ENCODE measurements around the gene CELF4.

CELF4 gene

GRCh38 chr18:37443325-37444055 is 122.1 kb downstream of the CELF4 start:
- H3K9ac ChIP-seq (ENCODE audit: insufficient read length): no peak overlapping the region
- no peak overlapping the region for H3K27ac ChIP-seq
- TF ChIP-seq EZH2 (IDR thresholded peaks at IDR 0.05): no peak
- TF ChIP-seq POLR2AphosphoS5 (IDR thresholded peaks at IDR 0.05; ENCODE audit: borderline replicate concordance, low read depth, low read length): no peak
- no peak for TF ChIP-seq FOXP2 (optimal IDR thresholded peaks at IDR 0.05; ENCODE audit: control extremely low read depth, extremely low read length, insufficient read depth)
- H3K4me3 ChIP-seq: no peak overlapping the region
- no peak for DNase-seq (ENCODE audit: low read depth, low spot score)
- H3K9me3 ChIP-seq (ENCODE audit: low read depth, low read length): no peaks in the 10 kb centered on the region
- no peaks in the 10 kb centered on the region for H3K36me3 ChIP-seq (ENCODE audit: insufficient read depth, low read length)

GRCh38 chr18:37442477-37442876 is 123.1 kb downstream of the CELF4 start:
- no peaks in the 10 kb centered on the region for H3K36me3 ChIP-seq (ENCODE audit: insufficient read depth, low read length)
- H3K9ac ChIP-seq (ENCODE audit: insufficient read length): no peak overlapping the region
- no peak overlapping the region for H3K27ac ChIP-seq
- no peaks in the 10 kb centered on the region for H3K9me3 ChIP-seq (ENCODE audit: low read depth, low read length)
- no peak for TF ChIP-seq POLR2AphosphoS5 (IDR thresholded peaks at IDR 0.05; ENCODE audit: borderline replicate concordance, low read depth, low read length)
- no peak for TF ChIP-seq FOXP2 (optimal IDR thresholded peaks at IDR 0.05; ENCODE audit: control extremely low read depth, extremely low read length, insufficient read depth)
- no peak for TF ChIP-seq EZH2 (IDR thresholded peaks at IDR 0.05)
- no peak overlapping the region for H3K4me3 ChIP-seq
- no peak for DNase-seq (ENCODE audit: low read depth, low spot score)

GRCh38 chr18:37441821-37442220 is 123.8 kb downstream of the CELF4 start:
- no peak for DNase-seq (ENCODE audit: low read depth, low spot score)
- H3K4me3 ChIP-seq: no peak overlapping the region
- H3K9me3 ChIP-seq (ENCODE audit: low read depth, low read length): no peaks in the 10 kb centered on the region
- no peak overlapping the region for H3K9ac ChIP-seq (ENCODE audit: insufficient read length)
- TF ChIP-seq FOXP2 (optimal IDR thresholded peaks at IDR 0.05; ENCODE audit: control extremely low read depth, extremely low read length, insufficient read depth) (no peak), EZH2 (IDR thresholded peaks at IDR 0.05) (no peak), POLR2AphosphoS5 (IDR thresholded peaks at IDR 0.05; ENCODE audit: borderline replicate concordance, low read depth, low read length) (no peak)
- no peak overlapping the region for H3K27ac ChIP-seq
- H3K36me3 ChIP-seq (ENCODE audit: insufficient read depth, low read length): no peaks in the 10 kb centered on the region

GRCh38 chr18:37440206-37440605 is 125.4 kb downstream of the CELF4 start:
- H3K36me3 ChIP-seq (ENCODE audit: insufficient read depth, low read length): no peaks in the 10 kb centered on the region
- no peak for TF ChIP-seq FOXP2 (optimal IDR thresholded peaks at IDR 0.05; ENCODE audit: control extremely low read depth, extremely low read length, insufficient read depth)
- no peak for TF ChIP-seq EZH2 (IDR thresholded peaks at IDR 0.05)
- no peak for TF ChIP-seq POLR2AphosphoS5 (IDR thresholded peaks at IDR 0.05; ENCODE audit: borderline replicate concordance, low read depth, low read length)
- H3K4me3 ChIP-seq: no peak overlapping the region
- no peak overlapping the region for H3K27ac ChIP-seq
- H3K9me3 ChIP-seq (ENCODE audit: low read depth, low read length): no peaks in the 10 kb centered on the region
- no peak for DNase-seq (ENCODE audit: low read depth, low spot score)
- H3K9ac ChIP-seq (ENCODE audit: insufficient read length): no peak overlapping the region

GRCh38 chr18:37438417-37439180 is 127.0 kb downstream of the CELF4 start:
- Histone ChIP-seq H3K9me3 (ENCODE audit: low read depth, low read length) (no peaks in the 10 kb centered on the region), H3K27ac (no peak overlapping the region), H3K9ac (ENCODE audit: insufficient read length) (no peak overlapping the region), H3K4me3 (no peak overlapping the region), H3K36me3 (ENCODE audit: insufficient read depth, low read length) (no peaks in the 10 kb centered on the region)
- DNase-seq (ENCODE audit: low read depth, low spot score): no peak
- TF ChIP-seq EZH2 (IDR thresholded peaks at IDR 0.05) (no peak), POLR2AphosphoS5 (IDR thresholded peaks at IDR 0.05; ENCODE audit: borderline replicate concordance, low read depth, low read length) (no peak), FOXP2 (optimal IDR thresholded peaks at IDR 0.05; ENCODE audit: control extremely low read depth, extremely low read length, insufficient read depth) (no peak)

- TF ChIP-seq FOXP2 (optimal IDR thresholded peaks at IDR 0.05; ENCODE audit: control extremely low read depth, extremely low read length, insufficient read depth): no peak
- no peak for TF ChIP-seq EZH2 (IDR thresholded peaks at IDR 0.05)
- TF ChIP-seq POLR2AphosphoS5 (IDR thresholded peaks at IDR 0.05; ENCODE audit: borderline replicate concordance, low read depth, low read length): no peak
- DNase-seq (ENCODE audit: low read depth, low spot score): no peak
- H3K9me3 ChIP-seq (ENCODE audit: low read depth, low read length): no peaks in the 10 kb centered on the region
- no peak overlapping the region for H3K9ac ChIP-seq (ENCODE audit: insufficient read length)
- no peak overlapping the region for H3K27ac ChIP-seq
- no peaks in the 10 kb centered on the region for H3K36me3 ChIP-seq (ENCODE audit: insufficient read depth, low read length)
- H3K4me3 ChIP-seq: no peak overlapping the region
Observed at GRCh38 chr18:37435996-37436395, 129.6 kb downstream of the CELF4 start.

GRCh38 chr18:37435150-37435867 is 130.3 kb downstream of the CELF4 start:
- H3K36me3 ChIP-seq (ENCODE audit: insufficient read depth, low read length): no peaks in the 10 kb centered on the region
- H3K4me3 ChIP-seq: no peak overlapping the region
- no peaks in the 10 kb centered on the region for H3K9me3 ChIP-seq (ENCODE audit: low read depth, low read length)
- DNase-seq (ENCODE audit: low read depth, low spot score): no peak
- H3K9ac ChIP-seq (ENCODE audit: insufficient read length): no peak overlapping the region
- H3K27ac ChIP-seq: no peak overlapping the region
- TF ChIP-seq FOXP2 (optimal IDR thresholded peaks at IDR 0.05; ENCODE audit: control extremely low read depth, extremely low read length, insufficient read depth) (no peak), EZH2 (IDR thresholded peaks at IDR 0.05) (no peak), POLR2AphosphoS5 (IDR thresholded peaks at IDR 0.05; ENCODE audit: borderline replicate concordance, low read depth, low read length) (no peak)

Measured in SK-N-MC (cell line).